ENCODE data around the gene GNL2.

DNA sequence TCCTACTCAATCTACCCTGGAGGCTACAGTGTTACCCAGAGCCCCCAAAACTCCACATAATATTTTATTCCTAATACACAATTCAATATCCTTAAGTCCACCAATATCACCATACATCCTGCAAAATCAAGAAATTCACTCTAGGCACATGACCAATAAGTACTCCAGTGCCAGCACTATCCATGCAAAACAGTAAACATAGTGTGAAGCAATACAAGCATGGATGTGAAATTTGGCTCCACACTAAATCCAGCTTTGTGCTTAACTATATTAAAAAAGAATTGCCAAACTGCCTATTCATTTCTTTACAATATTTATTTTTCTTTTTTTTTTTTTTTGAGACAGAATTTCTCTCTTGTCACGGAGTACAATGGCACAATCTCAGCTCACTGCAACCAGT is 78.2 kb downstream of the GNL2 start:
- TF ChIP-seq EZH2 (IDR thresholded peaks at IDR 0.05; ENCODE audit: insufficient read depth, poor library complexity, severe bottlenecking) (no peak), EZH2phosphoT487 (IDR thresholded peaks at IDR 0.05; ENCODE audit: insufficient read depth, low read depth) (no peak)

All from GM23248 (cell line).